Ishikawa (cell line): ENCODE measurements around the gene EZR.

Experiments used
- CEBPB ChIP-seq: IDR thresholded peaks from 2 replicates; pipeline ENCODE4 v1.6.1; 2012
- CREB1 ChIP-seq: IDR thresholded peaks from 2 replicates; pipeline ENCODE4 v1.6.1; 2012; ENCODE audit warnings: low read depth
- EGR1 ChIP-seq: IDR thresholded peaks from 2 replicates; pipeline ENCODE4 v1.6.1; 2012
- EP300 ChIP-seq: IDR thresholded peaks from 2 replicates; pipeline ENCODE4 v1.6.1; 2012; ENCODE audit warnings: borderline replicate concordance
- FOXM1 ChIP-seq: IDR thresholded peaks from 2 replicates; pipeline ENCODE4 v1.6.1; 2012; ENCODE audit warnings: low read depth, borderline replicate concordance
- NFIC ChIP-seq: IDR thresholded peaks from 2 replicates; pipeline ENCODE4 v1.6.1; 2012
- RAD21 ChIP-seq: IDR thresholded peaks from 2 replicates; pipeline ENCODE4 v1.6.1; 2012; ENCODE audit warnings: low read depth
- TAF1 ChIP-seq: IDR thresholded peaks from 2 replicates; pipeline ENCODE4 v1.6.1; 2012; ENCODE audit warnings: low read depth, mild to moderate bottlenecking
- TCF12 ChIP-seq: IDR thresholded peaks from 2 replicates; pipeline ENCODE4 v1.6.1; 2012; ENCODE audit warnings: low read depth
- TEAD4 ChIP-seq: IDR thresholded peaks from 2 replicates; pipeline ENCODE4 v1.6.1; 2012
- YY1 ChIP-seq: IDR thresholded peaks from 2 replicates; pipeline ENCODE4 v1.6.1; 2012; ENCODE audit warnings: low read depth
- ZBTB7A ChIP-seq: IDR thresholded peaks from 2 replicates; pipeline ENCODE4 v1.6.1; 2012; ENCODE audit warnings: low read depth
- TF ChIP-seq, protein P1 (sequence below): IDR thresholded peaks from 2 replicates; pipeline ENCODE4 v1.6.1; 2012; ENCODE audit warnings: low read depth, mild to moderate bottlenecking
- TF ChIP-seq, protein P2 (sequence below): IDR thresholded peaks from 2 replicates; pipeline ENCODE4 v1.6.1; 2012
- TF ChIP-seq, protein P3 (sequence below): IDR thresholded peaks from 2 replicates; pipeline ENCODE4 v1.6.1; 2012

Gene EZR

DNA sequence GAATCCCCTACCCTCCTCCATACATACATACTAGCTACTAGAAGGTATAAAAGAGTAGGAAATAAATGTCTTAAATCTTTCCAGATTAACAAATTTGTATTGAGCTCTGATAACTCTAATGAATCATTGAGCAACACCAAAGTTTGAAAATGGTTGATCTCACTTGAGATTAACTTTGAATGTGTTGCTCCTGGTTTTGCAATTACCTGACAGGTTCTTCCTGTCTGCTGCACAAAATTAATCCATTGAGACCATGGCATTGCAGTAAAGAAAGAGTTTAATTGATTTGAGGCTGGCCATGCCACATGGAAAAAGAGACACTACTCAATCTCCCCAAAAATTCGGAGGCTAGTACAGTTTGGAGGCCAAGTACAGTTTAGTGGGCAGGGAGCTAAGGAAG, 21.3 kb upstream of the EZR start:
- TF ChIP-seq TCF12 = no peak

DNA sequence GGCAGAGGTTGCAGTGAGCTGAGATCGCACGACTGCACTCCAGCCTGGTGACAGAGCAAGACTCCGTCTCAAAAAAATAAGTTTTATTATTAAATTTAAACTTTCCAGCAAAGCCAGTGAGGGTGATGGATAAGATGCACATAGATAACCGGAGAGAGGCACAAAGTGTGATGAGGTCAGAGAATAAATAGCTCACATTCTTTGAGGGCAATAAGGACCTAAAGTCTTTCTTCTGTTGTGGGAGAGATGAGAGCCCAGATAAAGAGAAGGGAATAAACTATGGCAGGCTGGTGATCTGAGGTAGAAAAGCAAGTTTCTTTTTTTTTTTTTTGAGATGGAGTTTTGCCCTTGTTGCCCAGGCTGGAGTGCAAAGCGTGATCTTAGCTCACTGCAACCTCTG, 20.6 kb upstream of the EZR start:
- TF ChIP-seq TEAD4 (no peak), CEBPB (no peak), TCF12 (no peak), ZBTB7A (no peak), FOXM1 (no peak), NFIC (no peak)
- TF ChIP-seq, protein P1, sequence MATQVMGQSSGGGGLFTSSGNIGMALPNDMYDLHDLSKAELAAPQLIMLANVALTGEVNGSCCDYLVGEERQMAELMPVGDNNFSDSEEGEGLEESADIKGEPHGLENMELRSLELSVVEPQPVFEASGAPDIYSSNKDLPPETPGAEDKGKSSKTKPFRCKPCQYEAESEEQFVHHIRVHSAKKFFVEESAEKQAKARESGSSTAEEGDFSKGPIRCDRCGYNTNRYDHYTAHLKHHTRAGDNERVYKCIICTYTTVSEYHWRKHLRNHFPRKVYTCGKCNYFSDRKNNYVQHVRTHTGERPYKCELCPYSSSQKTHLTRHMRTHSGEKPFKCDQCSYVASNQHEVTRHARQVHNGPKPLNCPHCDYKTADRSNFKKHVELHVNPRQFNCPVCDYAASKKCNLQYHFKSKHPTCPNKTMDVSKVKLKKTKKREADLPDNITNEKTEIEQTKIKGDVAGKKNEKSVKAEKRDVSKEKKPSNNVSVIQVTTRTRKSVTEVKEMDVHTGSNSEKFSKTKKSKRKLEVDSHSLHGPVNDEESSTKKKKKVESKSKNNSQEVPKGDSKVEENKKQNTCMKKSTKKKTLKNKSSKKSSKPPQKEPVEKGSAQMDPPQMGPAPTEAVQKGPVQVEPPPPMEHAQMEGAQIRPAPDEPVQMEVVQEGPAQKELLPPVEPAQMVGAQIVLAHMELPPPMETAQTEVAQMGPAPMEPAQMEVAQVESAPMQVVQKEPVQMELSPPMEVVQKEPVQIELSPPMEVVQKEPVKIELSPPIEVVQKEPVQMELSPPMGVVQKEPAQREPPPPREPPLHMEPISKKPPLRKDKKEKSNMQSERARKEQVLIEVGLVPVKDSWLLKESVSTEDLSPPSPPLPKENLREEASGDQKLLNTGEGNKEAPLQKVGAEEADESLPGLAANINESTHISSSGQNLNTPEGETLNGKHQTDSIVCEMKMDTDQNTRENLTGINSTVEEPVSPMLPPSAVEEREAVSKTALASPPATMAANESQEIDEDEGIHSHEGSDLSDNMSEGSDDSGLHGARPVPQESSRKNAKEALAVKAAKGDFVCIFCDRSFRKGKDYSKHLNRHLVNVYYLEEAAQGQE = no peak

DNA sequence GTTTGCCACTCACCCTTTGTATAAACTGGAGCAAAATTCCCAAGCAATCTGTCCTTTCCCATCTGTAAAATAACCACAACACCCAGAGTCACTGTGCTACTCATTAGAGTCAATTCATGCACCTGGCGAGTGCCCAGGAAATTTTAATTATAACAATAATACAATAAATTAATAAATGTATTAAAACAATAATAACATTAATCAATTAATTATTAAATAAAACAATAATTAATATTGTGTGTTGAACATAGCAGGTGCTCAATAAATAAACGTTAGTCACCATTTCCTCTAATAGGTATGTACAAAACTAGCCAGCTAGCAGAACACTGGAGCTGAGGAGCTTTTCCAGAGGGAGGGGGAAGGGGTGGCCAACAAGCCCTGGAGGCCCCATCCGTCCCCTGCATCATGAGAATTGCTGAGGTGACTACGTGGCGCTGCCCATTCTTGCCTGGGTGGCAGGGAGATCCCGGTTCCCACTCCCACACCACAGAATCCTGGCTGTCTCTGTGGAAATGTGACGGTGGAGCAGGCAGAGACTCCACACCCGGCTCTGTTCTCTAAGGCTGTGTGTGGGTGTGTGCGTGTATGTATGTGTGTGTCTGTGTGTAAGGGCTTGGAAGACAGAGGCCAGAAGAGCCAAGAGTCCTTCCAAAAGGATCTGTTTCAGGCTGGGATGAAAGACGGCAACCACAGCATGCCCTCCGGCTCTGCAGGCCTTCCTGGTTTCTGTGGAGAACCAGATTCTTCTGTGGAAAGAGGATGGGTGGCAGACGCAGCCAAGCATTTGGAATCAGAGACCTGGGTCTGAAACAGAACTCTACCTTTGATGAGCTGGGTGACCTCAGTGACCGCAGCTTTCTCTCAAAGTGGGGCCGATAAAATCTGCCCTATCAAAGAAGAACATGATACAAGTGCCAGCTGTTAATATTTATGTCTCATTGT, 18.8 kb upstream of the EZR start:
- TF ChIP-seq EGR1 (no peak), TCF12 (no peak), CREB1 (no peak), TAF1 (no peak), FOXM1 (no peak), RAD21 (no peak), ZBTB7A (no peak), TEAD4 (no peak), CEBPB (no peak), EP300 (no peak), YY1 (no peak), NFIC (no peak)
- TF ChIP-seq, protein P1 = no peak
- TF ChIP-seq, protein P2, sequence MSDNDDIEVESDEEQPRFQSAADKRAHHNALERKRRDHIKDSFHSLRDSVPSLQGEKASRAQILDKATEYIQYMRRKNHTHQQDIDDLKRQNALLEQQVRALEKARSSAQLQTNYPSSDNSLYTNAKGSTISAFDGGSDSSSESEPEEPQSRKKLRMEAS = no peak
- TF ChIP-seq, protein P3, sequence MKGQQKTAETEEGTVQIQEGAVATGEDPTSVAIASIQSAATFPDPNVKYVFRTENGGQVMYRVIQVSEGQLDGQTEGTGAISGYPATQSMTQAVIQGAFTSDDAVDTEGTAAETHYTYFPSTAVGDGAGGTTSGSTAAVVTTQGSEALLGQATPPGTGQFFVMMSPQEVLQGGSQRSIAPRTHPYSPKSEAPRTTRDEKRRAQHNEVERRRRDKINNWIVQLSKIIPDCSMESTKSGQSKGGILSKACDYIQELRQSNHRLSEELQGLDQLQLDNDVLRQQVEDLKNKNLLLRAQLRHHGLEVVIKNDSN = no peak

DNA sequence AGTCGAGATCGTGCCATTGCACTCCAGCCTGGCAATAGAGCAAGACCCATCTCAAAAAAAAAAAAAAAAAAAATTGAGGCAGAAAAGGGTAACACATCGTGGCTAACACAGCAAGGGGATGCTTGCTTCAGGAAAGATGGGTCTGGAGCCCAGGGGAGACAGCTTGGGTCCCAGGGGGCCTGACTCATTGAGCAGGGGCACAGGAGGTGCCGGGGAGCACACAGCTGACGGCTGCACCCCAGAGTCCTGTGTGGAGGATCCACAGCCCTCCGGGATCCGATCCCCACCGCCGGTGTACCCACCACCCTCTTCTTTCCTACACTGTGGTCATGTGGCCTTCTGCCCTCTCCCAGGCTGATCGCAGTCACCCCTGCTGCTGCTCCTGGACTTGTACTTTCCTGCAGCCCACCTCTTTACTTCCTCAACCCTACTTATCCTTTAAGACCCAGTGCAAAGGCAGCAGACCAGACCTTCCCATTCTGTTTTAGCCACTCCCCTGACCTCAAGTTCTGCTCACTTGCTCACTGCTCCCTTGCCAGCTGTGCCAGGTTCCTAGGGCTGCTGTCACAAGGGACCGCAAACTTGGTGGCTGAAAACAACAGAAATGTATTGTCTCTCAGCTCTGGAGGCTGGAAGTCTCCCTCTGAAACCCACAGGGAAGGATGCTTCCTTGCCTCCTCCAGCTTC, 17.6 kb upstream of the EZR start:
- TF ChIP-seq, protein P3 = no peak
- TF ChIP-seq ZBTB7A = no peak
- no peak for TF ChIP-seq TEAD4

DNA sequence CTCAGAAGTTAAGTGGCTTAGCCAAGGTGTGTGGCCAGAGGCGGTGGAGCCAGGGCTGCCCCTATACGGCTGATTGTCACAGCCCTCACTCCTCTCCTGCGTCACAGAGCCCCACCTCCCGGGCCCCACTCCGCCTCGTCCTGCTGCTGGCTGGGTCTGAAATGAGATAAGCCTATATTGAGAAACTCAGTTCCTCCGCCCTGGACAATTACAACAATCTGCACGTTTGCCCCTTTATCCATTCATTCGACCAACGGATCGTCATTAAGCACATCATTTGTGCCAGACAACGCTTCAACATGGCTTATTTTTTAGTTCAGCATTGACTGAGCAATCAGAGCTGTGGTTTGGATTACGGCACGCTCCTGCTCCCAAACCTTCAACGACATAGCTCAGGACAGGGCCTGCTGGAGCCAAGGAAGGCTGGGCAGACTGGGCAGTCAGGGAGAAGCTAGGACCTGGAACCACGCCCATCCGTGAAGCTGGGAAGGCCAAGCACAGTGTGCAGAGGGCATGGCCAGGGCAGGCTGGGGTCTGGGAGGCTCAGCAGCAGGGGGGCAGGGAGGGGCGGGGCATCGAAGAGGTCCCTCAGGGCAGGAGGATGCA, 16.6 kb upstream of the EZR start:
- TF ChIP-seq YY1 (no peak), FOXM1 (no peak), CREB1 (no peak), EP300 (no peak), TCF12 (no peak), EGR1 (no peak), TEAD4 (no peak), NFIC (no peak), ZBTB7A (no peak), CEBPB (no peak), RAD21 (no peak), TAF1 (no peak)
- TF ChIP-seq, protein P1 = no peak
- TF ChIP-seq, protein P2 = no peak
- TF ChIP-seq, protein P3 = no peak
